ENCODE results near the gene HOXD12.

Gene HOXD12

DNA sequence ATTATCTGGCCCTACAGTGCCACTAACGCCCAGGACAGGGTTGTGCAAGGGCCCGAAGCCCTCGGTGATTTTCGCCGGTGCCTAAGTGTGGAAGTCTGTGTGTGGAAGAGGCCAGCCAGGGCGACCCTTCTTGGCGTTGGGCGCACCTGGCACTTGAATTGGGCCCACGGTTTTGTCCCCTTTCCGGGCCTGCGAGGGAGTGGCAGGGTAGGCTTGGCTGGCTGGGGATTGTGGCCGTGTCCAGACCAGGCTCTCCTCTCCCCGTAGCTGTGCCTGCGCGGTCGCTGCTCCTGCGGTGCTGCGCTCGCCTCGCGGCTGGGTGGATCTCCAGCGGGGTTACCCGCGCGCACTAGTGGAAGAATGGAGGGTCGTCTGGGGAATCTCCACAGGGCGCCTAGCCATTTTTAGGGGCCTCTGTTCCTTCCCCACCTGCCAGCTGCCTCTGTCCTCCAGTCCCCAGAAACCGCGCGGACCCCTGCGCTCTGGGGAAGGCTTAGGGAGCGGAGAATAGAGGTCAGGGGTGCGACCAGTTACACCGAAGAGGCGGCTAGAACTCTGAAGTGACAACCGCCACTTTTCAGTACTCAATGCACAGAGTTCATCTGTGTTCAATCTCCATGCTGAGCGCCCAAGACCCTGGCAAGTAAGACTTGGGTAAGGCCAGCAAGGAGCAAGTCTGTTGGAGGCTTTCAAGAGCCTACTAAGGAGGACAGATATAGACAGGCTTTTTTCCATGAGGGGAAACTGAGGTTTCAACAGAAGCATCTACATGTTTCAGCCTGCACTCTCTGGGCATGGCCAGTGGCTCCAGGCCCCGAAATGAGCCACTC is 31.8 kb upstream of the HOXD12 start:
- Histone ChIP-seq H3K4me2 (ENCODE audit: low read length) (peak overlapping the region; percentile 57), H4K8ac (ENCODE audit: low read depth, low read length) (no peak overlapping the region), H4K12ac (ENCODE audit: low read depth, low read length) (no peak overlapping the region), H3K27me3 (ENCODE audit: insufficient read depth, low read length) (peaks cover 66% of the 10 kb centered on the region), H2AK5ac (ENCODE audit: low read length) (no peak overlapping the region), H3K27ac (ENCODE audit: low read depth, low read length) (no peak overlapping the region), H3K79me2 (ENCODE audit: control insufficient read depth, insufficient read depth, low read length, poor library complexity) (peaks cover 2% of the 10 kb centered on the region), H3K18ac (ENCODE audit: low read length) (no peak overlapping the region), H2BK12ac (ENCODE audit: low read length) (no peak overlapping the region), H3K4me3 (ENCODE audit: low read depth, low read length) (no peak overlapping the region), H3K4ac (ENCODE audit: low read depth, low read length) (no peak overlapping the region), H2BK5ac (ENCODE audit: low read depth, low read length, poor library complexity) (no peak overlapping the region), H3K9me3 (ENCODE audit: insufficient read depth, low read depth, low read length) (peaks cover 11% of the 10 kb centered on the region), H3K14ac (ENCODE audit: low read length) (no peak overlapping the region), H4K91ac (ENCODE audit: low read depth, low read length) (no peak overlapping the region), H3K4me1 (ENCODE audit: control insufficient read depth in 1 of 2, insufficient read depth in 2 of 2, low read length in 2 of 2) (peaks cover 4 to 5% of the 10 kb centered on the region in 2 experiments), H2BK120ac (ENCODE audit: insufficient read depth, low read length, poor library complexity) (no peak overlapping the region), H3K9ac (ENCODE audit: low read length) (no peak overlapping the region), H3K36me3 (ENCODE audit: control insufficient read depth in 1 of 2, insufficient read depth in 2 of 2, low read length in 2 of 2) (no peaks in the 10 kb centered on the region), H3K79me1 (ENCODE audit: low read length) (peaks cover 2% of the 10 kb centered on the region), H3K23ac (ENCODE audit: low read length) (no peak overlapping the region), H2AFZ (ENCODE audit: insufficient read depth, low read length, poor library complexity) (no peak overlapping the region)
- no CpG with 5 or more reads among the region's 38 CpGs for WGBS (ENCODE audit: extremely low coverage, insufficient coverage, insufficient read length)
- DNase-seq: no peak

DNA sequence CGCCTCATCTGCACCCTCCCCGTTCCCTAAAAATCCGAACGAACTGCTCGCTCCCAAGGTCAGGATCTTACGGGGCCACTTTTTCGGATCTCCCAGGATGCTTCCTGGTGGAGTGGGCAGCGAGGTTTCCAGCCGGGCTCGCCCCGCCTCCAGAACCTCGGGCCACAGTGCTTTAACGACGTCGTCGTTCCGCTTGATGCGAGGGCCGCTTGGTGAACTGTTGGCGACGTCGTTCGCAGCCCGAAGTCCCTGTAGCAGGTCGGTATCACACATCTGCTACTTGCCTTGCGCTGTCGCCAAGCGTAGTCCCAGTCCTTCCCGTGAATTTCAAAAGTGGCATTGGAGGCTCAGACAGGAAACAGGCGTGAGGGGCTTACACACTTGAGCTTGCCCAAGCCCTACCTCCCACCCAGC is 31.2 kb upstream of the HOXD12 start:
- WGBS (ENCODE audit: extremely low coverage, insufficient coverage, insufficient read length): no CpG with 5 or more reads among the region's 30 CpGs
- no peaks in the 10 kb centered on the region for H3K36me3 ChIP-seq (ENCODE audit: control insufficient read depth in 1 of 2, insufficient read depth in 2 of 2, low read length in 2 of 2)
- H3K18ac ChIP-seq (ENCODE audit: low read length): no peak overlapping the region
- H3K4ac ChIP-seq (ENCODE audit: low read depth, low read length): no peak overlapping the region
- no peak overlapping the region for H3K9ac ChIP-seq (ENCODE audit: low read length)
- H3K27me3 ChIP-seq (ENCODE audit: insufficient read depth, low read length): peaks cover 72% of the 10 kb centered on the region
- H3K4me3 ChIP-seq (ENCODE audit: low read depth, low read length): no peak overlapping the region
- H2AFZ ChIP-seq (ENCODE audit: insufficient read depth, low read length, poor library complexity): no peak overlapping the region
- H3K4me2 ChIP-seq (ENCODE audit: low read length): peak overlapping the region; percentile 4
- no peak overlapping the region for H4K8ac ChIP-seq (ENCODE audit: low read depth, low read length)
- peaks cover 2% of the 10 kb centered on the region for H3K79me2 ChIP-seq (ENCODE audit: control insufficient read depth, insufficient read depth, low read length, poor library complexity)
- no peak overlapping the region for H3K27ac ChIP-seq (ENCODE audit: low read depth, low read length)
- H2AK5ac ChIP-seq (ENCODE audit: low read length): no peak overlapping the region
- no peak overlapping the region for H2BK120ac ChIP-seq (ENCODE audit: insufficient read depth, low read length, poor library complexity)
- peaks cover 4 to 5% of the 10 kb centered on the region in 2 experiments for H3K4me1 ChIP-seq (ENCODE audit: control insufficient read depth in 1 of 2, insufficient read depth in 2 of 2, low read length in 2 of 2)
- no peak overlapping the region for H4K91ac ChIP-seq (ENCODE audit: low read depth, low read length)
- peaks cover 2% of the 10 kb centered on the region for H3K79me1 ChIP-seq (ENCODE audit: low read length)
- no peak overlapping the region for H4K12ac ChIP-seq (ENCODE audit: low read depth, low read length)
- H3K14ac ChIP-seq (ENCODE audit: low read length): no peak overlapping the region
- no peak overlapping the region for H2BK12ac ChIP-seq (ENCODE audit: low read length)
- DNase-seq: no peak
- H3K23ac ChIP-seq (ENCODE audit: low read length): no peak overlapping the region
- no peak overlapping the region for H2BK5ac ChIP-seq (ENCODE audit: low read depth, low read length, poor library complexity)
- H3K9me3 ChIP-seq (ENCODE audit: insufficient read depth, low read depth, low read length): peaks cover 11% of the 10 kb centered on the region

DNA sequence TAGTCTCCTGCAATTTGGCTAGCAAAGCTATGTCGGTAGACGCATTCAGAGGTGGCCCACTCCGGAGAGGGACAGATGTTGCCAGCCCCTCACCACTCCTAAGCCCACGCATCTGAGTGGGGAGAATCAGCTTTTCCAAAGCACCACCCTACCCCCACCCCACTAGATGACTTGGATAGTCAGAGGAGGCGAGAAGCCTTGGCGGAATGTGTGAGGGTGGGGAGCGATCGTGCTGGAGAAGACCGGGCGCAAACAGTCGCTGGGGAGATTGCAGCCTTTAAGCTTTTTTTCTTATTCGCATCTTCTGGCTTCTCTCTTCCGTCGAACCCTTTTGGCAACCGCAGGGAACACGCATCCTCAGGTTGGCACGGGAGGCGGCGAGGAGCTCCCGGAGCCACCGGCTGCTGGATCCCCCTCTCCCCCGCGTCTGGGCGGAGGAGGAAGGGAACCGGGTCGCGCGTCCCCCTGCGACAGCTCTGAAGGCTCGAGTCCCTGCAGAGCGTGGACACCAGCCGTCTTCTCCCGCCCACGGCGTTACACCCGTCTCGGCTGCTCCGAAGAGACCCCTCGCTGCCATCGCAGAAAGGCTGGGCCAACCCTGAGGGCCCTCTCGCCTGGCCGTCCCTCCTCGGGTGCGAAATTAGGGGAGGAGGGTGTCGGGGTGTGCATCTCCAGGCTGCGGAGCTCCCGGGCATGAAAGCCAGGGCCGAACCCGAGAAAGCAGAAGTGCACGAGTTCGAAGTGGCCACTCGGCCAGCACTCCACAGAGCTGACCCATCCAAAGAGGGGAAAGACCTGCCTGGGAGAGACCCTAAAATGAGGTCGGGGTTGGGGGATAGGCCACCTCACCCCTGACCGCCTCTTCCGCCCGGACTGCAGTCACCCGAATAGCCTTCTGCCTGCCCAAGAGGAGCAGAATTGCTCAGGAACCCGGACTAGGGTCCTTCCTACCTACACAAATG is 28.0 kb upstream of the HOXD12 start:
- H3K23ac ChIP-seq (ENCODE audit: low read length): peak overlapping the region; percentile 22
- WGBS (ENCODE audit: extremely low coverage, insufficient coverage, insufficient read length): no CpG with 5 or more reads among the region's 58 CpGs
- H4K8ac ChIP-seq (ENCODE audit: low read depth, low read length): no peak overlapping the region
- H3K27ac ChIP-seq (ENCODE audit: low read depth, low read length): no peak overlapping the region
- H4K91ac ChIP-seq (ENCODE audit: low read depth, low read length): no peak overlapping the region
- H3K4me2 ChIP-seq (ENCODE audit: low read length): peak overlapping the region; percentile 11
- no peak overlapping the region for H2BK120ac ChIP-seq (ENCODE audit: insufficient read depth, low read length, poor library complexity)
- H3K4me3 ChIP-seq (ENCODE audit: low read depth, low read length): no peak overlapping the region
- no peak overlapping the region for H2AFZ ChIP-seq (ENCODE audit: insufficient read depth, low read length, poor library complexity)
- DNase-seq: no peak
- H3K27me3 ChIP-seq (ENCODE audit: insufficient read depth, low read length): peaks cover 91% of the 10 kb centered on the region
- no peak overlapping the region for H3K14ac ChIP-seq (ENCODE audit: low read length)
- no peak overlapping the region for H2BK5ac ChIP-seq (ENCODE audit: low read depth, low read length, poor library complexity)
- no peak overlapping the region for H4K12ac ChIP-seq (ENCODE audit: low read depth, low read length)
- no peak overlapping the region for H3K9ac ChIP-seq (ENCODE audit: low read length)
- H3K4ac ChIP-seq (ENCODE audit: low read depth, low read length): no peak overlapping the region
- H2BK12ac ChIP-seq (ENCODE audit: low read length): no peak overlapping the region
- peaks cover 10% of the 10 kb centered on the region for H3K9me3 ChIP-seq (ENCODE audit: insufficient read depth, low read depth, low read length)
- H3K36me3 ChIP-seq (ENCODE audit: control insufficient read depth in 1 of 2, insufficient read depth in 2 of 2, low read length in 2 of 2): no peaks in the 10 kb centered on the region
- H3K18ac ChIP-seq (ENCODE audit: low read length): no peak overlapping the region
- H3K79me2 ChIP-seq (ENCODE audit: control insufficient read depth, insufficient read depth, low read length, poor library complexity): peaks cover 2% of the 10 kb centered on the region
- H2AK5ac ChIP-seq (ENCODE audit: low read length): no peak overlapping the region
- peaks cover 4 to 5% of the 10 kb centered on the region in 2 experiments for H3K4me1 ChIP-seq (ENCODE audit: control insufficient read depth in 1 of 2, insufficient read depth in 2 of 2, low read length in 2 of 2)
- H3K79me1 ChIP-seq (ENCODE audit: low read length): peaks cover 2% of the 10 kb centered on the region

DNA sequence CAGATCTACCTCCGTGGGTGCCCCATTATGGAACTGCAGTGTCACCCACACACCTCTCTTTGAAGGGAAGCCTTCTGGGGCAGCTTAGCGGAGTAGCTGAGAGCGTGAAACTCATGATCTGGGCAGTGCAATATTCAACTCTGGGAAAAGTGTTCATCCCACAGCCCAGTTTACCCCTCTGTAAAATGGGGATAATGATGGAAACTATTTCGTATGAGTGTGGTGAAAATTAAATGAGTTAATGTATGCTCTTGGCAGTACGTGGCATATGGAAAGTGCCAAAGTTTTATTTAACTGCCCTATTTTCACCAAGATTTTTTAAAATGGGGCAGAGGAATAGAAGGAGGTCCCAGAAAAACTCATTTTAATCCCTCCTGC is 27.3 kb upstream of the HOXD12 start:
- no peaks in the 10 kb centered on the region for H3K79me1 ChIP-seq (ENCODE audit: low read length)
- H3K4ac ChIP-seq (ENCODE audit: low read depth, low read length): no peak overlapping the region
- no peak overlapping the region for H3K4me2 ChIP-seq (ENCODE audit: low read length)
- no peak overlapping the region for H2BK12ac ChIP-seq (ENCODE audit: low read length)
- no peak overlapping the region for H2AFZ ChIP-seq (ENCODE audit: insufficient read depth, low read length, poor library complexity)
- H3K27ac ChIP-seq (ENCODE audit: low read depth, low read length): no peak overlapping the region
- DNase-seq: no peak
- no peak overlapping the region for H3K18ac ChIP-seq (ENCODE audit: low read length)
- no peak overlapping the region for H4K12ac ChIP-seq (ENCODE audit: low read depth, low read length)
- no peak overlapping the region for H3K4me3 ChIP-seq (ENCODE audit: low read depth, low read length)
- no peaks in the 10 kb centered on the region for H3K79me2 ChIP-seq (ENCODE audit: control insufficient read depth, insufficient read depth, low read length, poor library complexity)
- no peak overlapping the region for H3K14ac ChIP-seq (ENCODE audit: low read length)
- H3K4me1 ChIP-seq (ENCODE audit: control insufficient read depth in 1 of 2, insufficient read depth in 2 of 2, low read length in 2 of 2): peaks cover under 1 to 4% of the 10 kb centered on the region in 2 experiments
- no peak overlapping the region for H2BK5ac ChIP-seq (ENCODE audit: low read depth, low read length, poor library complexity)
- no peak overlapping the region for H2BK120ac ChIP-seq (ENCODE audit: insufficient read depth, low read length, poor library complexity)
- H3K9me3 ChIP-seq (ENCODE audit: insufficient read depth, low read depth, low read length): peaks cover 10% of the 10 kb centered on the region
- no CpG with 5 or more reads among the region's 5 CpGs for WGBS (ENCODE audit: extremely low coverage, insufficient coverage, insufficient read length)
- no peak overlapping the region for H4K91ac ChIP-seq (ENCODE audit: low read depth, low read length)
- H3K27me3 ChIP-seq (ENCODE audit: insufficient read depth, low read length): peaks cover 84% of the 10 kb centered on the region
- H3K36me3 ChIP-seq (ENCODE audit: control insufficient read depth in 1 of 2, insufficient read depth in 2 of 2, low read length in 2 of 2): no peaks in the 10 kb centered on the region
- no peak overlapping the region for H4K8ac ChIP-seq (ENCODE audit: low read depth, low read length)
- H2AK5ac ChIP-seq (ENCODE audit: low read length): no peak overlapping the region
- peak overlapping the region; percentile 22 for H3K23ac ChIP-seq (ENCODE audit: low read length)
- no peak overlapping the region for H3K9ac ChIP-seq (ENCODE audit: low read length)
